ENCODE measurements around the gene CD164L2.

The CD164L2 gene

DNA sequence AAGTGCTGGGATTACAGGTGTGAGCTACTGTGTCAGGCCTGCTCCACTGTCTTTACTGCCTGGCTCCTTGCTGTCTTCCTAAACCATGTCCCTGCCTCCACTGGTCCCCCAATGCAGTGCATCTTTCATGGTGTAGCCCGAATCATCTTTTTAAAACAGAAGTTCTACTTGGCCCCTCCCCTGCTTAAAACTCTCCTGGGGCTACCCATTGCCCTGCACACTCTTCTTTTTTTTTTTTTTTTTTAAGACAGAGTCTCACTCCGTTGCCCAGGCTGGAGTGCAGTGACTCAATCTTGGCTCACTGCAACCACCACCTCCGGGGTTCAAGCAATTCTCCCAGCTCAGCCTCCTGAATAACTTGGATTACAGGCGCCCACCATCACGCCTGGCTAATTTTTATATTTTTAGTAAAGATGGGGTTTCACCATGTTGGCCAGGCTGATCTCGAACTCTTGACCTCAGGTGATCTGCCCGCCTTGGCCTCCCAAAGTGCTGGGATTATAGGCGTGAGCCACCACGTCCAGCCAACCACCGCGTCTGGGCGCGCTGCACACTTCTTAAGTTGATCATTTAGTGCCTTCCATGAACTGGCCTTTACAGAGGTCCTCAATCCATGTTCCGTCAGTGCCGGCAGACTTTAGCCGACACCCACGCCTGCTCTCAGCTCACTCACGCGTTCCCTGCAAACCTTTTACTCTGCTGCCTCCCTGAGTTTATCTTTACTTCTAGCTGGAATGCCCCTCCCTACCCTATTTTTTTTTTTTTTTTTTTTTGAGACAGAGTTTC is 10.9 kb downstream of the CD164L2 start:
- DNase-seq (ENCODE audit: extremely low read depth, low read depth) = no peak

DNA sequence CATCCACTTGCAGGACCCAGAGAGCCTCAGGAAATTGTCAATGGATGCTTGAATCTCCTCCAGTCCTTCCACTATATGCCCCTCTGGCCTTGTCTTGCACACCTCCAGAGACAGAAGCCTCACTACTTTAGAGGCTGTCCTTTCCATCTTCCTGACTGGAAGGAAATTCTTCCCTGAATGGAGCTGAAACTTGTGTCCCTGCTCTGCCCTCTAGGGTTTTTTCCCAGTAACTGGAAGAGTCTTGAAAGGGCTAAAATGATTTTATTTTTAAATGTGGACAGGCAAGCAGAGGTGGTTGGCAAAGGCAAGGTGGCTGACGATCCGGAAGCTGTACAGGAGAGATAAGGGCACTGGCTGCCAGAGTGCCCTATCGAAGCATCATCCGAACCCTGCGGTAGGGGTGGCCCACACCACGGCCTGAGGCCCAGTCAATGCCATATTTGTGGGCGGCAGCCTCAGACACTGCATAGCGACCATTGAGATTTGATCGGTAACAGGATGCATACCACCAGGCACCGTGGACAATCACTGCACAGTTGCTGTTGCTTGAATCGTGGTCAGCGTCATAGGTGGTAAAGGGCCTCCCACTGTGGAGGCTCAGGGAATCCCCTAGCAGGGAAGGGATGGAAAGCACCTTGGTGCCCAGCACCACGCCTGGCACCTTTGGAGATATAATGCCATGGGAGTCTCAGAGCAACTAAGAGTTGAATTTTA is 14.1 kb downstream of the CD164L2 start:
- no peak for DNase-seq (ENCODE audit: extremely low read depth, low read depth)
- TF ChIP-seq, protein P1, sequence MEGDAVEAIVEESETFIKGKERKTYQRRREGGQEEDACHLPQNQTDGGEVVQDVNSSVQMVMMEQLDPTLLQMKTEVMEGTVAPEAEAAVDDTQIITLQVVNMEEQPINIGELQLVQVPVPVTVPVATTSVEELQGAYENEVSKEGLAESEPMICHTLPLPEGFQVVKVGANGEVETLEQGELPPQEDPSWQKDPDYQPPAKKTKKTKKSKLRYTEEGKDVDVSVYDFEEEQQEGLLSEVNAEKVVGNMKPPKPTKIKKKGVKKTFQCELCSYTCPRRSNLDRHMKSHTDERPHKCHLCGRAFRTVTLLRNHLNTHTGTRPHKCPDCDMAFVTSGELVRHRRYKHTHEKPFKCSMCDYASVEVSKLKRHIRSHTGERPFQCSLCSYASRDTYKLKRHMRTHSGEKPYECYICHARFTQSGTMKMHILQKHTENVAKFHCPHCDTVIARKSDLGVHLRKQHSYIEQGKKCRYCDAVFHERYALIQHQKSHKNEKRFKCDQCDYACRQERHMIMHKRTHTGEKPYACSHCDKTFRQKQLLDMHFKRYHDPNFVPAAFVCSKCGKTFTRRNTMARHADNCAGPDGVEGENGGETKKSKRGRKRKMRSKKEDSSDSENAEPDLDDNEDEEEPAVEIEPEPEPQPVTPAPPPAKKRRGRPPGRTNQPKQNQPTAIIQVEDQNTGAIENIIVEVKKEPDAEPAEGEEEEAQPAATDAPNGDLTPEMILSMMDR (IDR thresholded peaks at IDR 0.05; ENCODE audit: low read depth, low read length) = peak; percentile 23

More for the DNA sequence above, 10.9 kb downstream of the CD164L2 start:
- TF ChIP-seq, protein P1 (IDR thresholded peaks at IDR 0.05; ENCODE audit: low read depth, low read length) = no peak

DNA sequence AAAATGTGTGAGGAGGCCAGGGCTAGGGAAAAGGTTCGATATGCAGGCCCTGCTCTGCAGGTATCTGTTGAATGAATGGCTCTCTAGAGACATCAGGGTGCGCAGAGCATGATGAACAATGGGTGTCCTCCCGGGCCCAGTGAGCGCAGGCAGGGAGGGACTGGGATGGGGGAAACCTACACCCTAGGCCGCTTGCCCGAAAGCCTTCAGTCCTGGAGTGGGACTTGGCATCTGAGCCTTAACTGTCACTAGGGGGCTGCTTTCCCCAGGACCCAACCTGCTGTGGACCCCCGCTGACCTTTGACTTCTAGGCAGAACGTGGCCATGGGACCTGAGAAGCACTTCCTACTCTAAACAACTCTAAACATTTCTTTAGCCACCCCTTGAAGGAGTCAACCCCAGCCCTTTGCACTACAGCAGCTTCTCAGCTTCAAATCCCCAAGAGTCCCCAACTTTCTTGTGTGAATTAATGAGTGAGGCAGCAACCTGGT is 15.9 kb downstream of the CD164L2 start:
- no peak for DNase-seq (ENCODE audit: extremely low read depth, low read depth)
- TF ChIP-seq, protein P1 (IDR thresholded peaks at IDR 0.05; ENCODE audit: low read depth, low read length) = no peak

DNA sequence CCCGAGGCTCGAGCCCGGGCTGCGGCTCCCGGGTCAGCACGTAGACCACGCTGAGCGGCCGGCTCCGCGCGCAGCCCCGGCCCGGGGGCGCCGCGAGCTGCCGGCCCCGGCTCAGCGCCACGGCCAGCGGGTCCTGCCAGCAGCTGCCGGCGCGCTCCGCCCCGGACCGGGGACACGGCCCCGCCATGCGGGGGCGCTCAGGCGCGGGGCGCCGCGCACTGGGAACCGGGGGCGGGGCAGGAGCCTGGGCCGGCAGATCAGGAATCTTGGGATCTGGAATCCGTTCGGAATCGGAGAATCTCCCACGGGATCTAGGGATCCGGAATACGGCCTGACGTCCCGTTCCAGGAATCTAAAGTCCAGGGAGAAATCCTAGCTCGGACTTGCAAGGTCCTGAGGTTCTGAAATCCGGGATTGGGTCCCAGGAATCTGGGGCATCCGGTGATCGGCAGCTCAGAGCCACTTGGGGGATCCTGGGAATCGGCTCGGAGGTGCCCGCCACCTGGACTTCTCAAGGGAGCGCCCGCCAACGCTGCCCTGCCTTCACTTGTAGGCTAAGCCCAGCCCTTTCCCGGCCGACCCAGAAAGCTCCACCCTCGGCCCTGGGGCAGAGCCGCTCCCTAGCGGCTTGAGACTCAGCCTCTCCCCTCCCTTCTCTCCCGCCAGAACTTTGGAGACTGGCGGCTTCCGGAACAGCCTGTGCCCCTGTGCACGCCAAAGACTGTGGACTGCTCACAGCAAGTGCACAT is 16.5 kb downstream of the CD164L2 start, which contains the start of gene MAP3K6:
TSS of gene MAP3K6 (minus strand) at position 551 of the 749 bp plus-strand sequence. CDS start at position 187, 364 bp downstream.
- TF ChIP-seq, protein P1 (IDR thresholded peaks at IDR 0.05; ENCODE audit: low read depth, low read length) = peak; percentile 22
- peak; percentile 45 for DNase-seq (ENCODE audit: extremely low read depth, low read depth)

DNA sequence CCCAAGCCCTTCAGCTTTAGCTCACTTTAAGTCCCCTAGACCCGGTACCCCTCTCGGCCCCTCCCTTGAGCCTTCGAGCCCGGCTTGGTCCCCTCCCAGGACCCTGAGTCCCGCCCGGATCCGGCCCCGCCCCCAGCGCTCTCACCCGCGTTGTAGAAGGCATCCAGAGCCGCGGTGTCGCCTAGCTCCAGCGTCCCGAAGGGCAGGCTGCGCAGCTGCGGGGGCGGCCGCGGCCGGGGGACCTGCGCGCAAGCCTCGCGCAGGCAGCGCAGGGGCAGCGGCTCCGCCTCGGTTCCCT is 17.1 kb downstream of the CD164L2 start:
- TF ChIP-seq, protein P1 (IDR thresholded peaks at IDR 0.05; ENCODE audit: low read depth, low read length) = no peak
- no peak for DNase-seq (ENCODE audit: extremely low read depth, low read depth)

DNA sequence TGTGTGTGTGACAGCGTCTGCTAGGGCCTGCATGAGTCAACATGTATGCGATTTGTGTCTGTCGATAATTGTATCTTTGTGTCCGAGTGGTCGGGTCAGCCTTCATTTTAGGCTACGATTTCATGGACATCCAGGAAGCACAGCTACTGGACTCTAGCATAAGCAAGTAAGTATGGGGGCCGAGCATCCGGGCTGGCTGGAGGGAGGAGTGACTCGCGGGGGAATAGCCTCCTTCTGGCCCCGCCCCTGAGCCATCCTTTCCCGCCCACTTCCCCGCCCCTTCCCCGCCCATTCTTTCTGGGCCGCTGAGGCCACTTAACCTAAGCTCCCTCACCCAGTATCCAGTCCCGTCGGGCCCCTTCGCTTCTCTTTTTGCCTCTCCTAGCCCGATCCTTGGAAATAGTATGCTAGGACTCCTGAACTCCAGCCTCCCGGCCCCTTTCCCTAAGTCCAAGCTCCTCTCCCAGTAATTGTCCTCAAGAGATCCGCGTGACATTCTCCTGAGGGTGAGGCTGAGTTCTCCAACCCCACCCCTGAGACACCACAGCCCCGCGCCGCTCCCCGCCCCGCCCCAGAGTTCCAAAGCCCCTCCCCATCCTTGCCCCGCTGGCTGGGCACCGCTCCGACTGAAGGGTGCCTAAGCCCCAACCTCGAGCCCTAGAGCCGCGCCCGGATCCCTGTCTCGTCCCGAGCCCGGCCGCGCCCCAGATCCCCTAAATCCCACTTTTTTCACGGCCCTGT is 17.6 kb downstream of the CD164L2 start:
- DNase-seq (ENCODE audit: extremely low read depth, low read depth) = peak; percentile 70
- TF ChIP-seq, protein P1 (IDR thresholded peaks at IDR 0.05; ENCODE audit: low read depth, low read length) = no peak
